ENCODE data around the gene SIM2. TPM values are rescaled to one million over a fixed set of nuclear protein-coding genes. Genes with fewer than 3 reads are reported as not detected.

Gene SIM2
- total RNA-seq, 1 donor = not detected

GRCh38 chr21:36696390-36697059 lies 2.4 kb upstream of the SIM2 start:
- no peak overlapping the region for H3K4me3 ChIP-seq (ENCODE audit: low read depth, low read length)
- TF ChIP-seq CTCF (IDR thresholded peaks at IDR 0.05; ENCODE audit: insufficient read depth, low read depth, low read length) = no peak
- DNase-seq (ENCODE audit: low read depth) = no peak

- no peak overlapping the region for H3K4me3 ChIP-seq (ENCODE audit: low read depth, low read length)
- no peak for TF ChIP-seq CTCF (IDR thresholded peaks at IDR 0.05; ENCODE audit: insufficient read depth, low read depth, low read length)
- DNase-seq (ENCODE audit: low read depth) = no peak
Measured at GRCh38 chr21:36697060-36697850, 1.7 kb upstream of the SIM2 start.

GRCh38 chr21:36697851-36698384 lies 997 bp upstream of the SIM2 start:
- H3K4me3 ChIP-seq (ENCODE audit: low read depth, low read length) = no peak overlapping the region
- DNase-seq (ENCODE audit: low read depth) = no peak
- no peak for TF ChIP-seq CTCF (IDR thresholded peaks at IDR 0.05; ENCODE audit: insufficient read depth, low read depth, low read length)

DNA sequence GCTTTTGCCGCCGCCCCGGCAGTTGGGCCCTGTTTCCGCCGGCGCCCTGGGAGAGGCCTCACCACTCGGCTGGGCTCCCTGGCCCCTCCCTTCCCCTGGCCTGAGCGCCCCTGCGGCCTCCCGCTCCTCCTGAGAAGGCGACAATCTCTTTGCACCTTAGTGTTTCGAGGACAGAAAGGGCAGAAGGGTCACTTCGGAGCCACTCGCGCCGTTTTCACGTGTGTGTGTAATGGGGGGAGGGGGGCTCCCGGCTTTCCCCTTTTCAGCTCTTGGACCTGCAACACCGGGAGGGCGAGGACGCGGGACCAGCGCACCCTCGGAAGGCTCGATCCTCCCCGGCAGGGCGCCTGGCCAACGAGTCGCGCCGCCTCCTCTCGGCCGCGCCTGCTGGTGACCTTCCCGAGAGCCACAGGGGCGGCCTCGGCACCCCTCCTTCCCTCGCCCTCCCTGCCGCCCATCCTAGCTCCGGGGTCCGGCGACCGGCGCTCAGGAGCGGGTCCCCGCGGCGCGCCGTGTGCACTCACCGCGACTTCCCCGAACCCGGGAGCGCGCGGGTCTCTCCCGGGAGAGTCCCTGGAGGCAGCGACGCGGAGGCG lies 432 bp upstream of the SIM2 start:
- TF ChIP-seq CTCF (IDR thresholded peaks at IDR 0.05; ENCODE audit: insufficient read depth, low read depth, low read length) = no peak
- peak overlapping the region; percentile 12 for H3K4me3 ChIP-seq (ENCODE audit: low read depth, low read length)
- DNase-seq (ENCODE audit: low read depth) = no peak

DNA sequence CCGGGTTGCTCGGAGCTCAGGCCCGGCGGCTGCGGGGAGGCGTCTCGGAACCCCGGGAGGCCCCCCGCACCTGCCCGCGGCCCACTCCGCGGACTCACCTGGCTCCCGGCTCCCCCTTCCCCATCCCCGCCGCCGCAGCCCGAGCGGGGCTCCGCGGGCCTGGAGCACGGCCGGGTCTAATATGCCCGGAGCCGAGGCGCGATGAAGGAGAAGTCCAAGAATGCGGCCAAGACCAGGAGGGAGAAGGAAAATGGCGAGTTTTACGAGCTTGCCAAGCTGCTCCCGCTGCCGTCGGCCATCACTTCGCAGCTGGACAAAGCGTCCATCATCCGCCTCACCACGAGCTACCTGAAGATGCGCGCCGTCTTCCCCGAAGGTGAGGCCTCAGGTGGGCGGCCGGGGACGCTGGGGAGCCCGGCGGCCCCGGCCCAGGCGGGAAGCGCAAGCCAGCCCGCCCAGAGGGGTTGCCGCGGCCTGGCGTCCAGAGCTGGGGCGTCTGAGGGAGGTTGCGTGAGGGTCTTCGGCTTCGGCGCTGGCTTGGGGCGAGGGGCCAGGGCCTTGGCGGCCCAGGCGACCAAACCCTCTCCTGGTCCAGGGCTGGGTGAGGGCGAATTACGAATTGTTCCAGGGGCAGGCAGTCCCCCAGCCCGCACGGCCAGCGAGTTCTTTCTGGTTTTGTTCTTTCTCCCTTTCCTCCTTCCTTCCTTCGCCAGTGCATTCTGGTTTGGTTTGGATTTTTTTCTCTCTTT lies 805 bp downstream of the SIM2 start:
- TF ChIP-seq CTCF (IDR thresholded peaks at IDR 0.05; ENCODE audit: insufficient read depth, low read depth, low read length) = no peak
- no peak overlapping the region for H3K4me3 ChIP-seq (ENCODE audit: low read depth, low read length)
- DNase-seq (ENCODE audit: low read depth) = no peak

DNA sequence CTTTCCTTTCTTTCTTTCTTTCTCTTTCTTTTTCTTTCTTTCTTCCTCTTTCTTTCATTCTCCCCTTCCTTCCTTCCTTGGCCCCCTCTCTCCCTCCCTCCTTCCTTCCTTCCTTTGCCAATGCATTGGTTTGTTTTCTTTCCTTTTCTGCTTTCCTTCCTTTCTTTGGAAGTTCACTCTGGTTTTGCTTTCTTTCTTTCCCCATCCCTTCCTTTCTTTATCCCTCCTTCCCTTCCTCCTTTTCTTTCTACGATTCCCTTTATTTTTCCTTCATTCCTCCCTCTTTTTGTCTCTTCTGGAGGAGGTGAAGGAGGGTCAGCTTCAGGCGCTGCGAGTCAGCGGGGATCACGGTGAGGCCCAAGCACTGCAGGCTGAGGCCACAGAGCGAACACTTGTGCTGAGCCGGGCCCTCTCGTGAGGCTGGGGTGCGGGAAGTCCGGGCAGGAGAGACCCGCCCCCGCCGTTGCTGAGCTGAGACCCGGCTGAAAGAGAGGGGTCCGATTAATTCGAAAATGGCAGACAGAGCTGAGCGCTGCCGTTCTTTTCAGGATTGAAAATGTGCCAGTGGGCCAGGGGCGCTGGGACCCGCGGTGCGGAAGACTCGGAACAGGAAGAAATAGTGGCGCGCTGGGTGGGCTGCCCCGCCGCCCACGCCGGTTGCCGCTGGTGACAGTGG lies 1.5 kb downstream of the SIM2 start:
- no peak for TF ChIP-seq CTCF (IDR thresholded peaks at IDR 0.05; ENCODE audit: insufficient read depth, low read depth, low read length)
- no peak overlapping the region for H3K4me3 ChIP-seq (ENCODE audit: low read depth, low read length)
- no peak for DNase-seq (ENCODE audit: low read depth)

Data from fibroblast of villous mesenchyme (primary cell).